ENCODE results near the gene ANKRD13B. TPM values are rescaled to one million over a fixed set of nuclear protein-coding genes. Genes with fewer than 3 reads are reported as not detected.

The ANKRD13B gene
- total RNA-seq, 1 donor from 2014 or later = 34.1 TPM

Other genes starting within 250 kb of the ANKRD13B start
- 41.9 and 47.9 TPM in 2 replicates for gene TAOK1, start 202.8 kb upstream of the ANKRD13B start, total RNA-seq
- 19.5 and 20.2 TPM in 2 replicates for gene ABHD15, start 26.1 kb upstream of the ANKRD13B start, total RNA-seq
- gene TP53I13, start 24.4 kb upstream of the ANKRD13B start, total RNA-seq = 78.2 and 84.8 TPM in 2 replicates
- gene GIT1, start 3.5 kb upstream of the ANKRD13B start, total RNA-seq = 67.3 and 72.4 TPM in 2 replicates
- gene CORO6, start 29.8 kb downstream of the ANKRD13B start, total RNA-seq = 3.1 and 3.8 TPM in 2 replicates